Inferior parietal cortex (tissue), 1 donor: ENCODE measurements around the gene SSB.
"Not testable (repeated sequence)": the region's sequence is repeated elsewhere in the genome, so short reads cannot be mapped to it uniquely, and the experiment has no call there.

Source experiments
- DNase-seq: peaks from one replicate; pipeline ENCODE4 v3.0.0-alpha.2; 2016; ENCODE audit errors: extremely low spot score

Gene SSB

GRCh38 chr2:169781249-169782013 is 17.2 kb upstream of the SSB start:
- DNase-seq, result no peak

- no peak for DNase-seq
Measured at GRCh38 chr2:169782513-169782912, 16.2 kb upstream of the SSB start.

- DNase-seq, result no peak
Measured at GRCh38 chr2:169790581-169790980, 8.1 kb upstream of the SSB start.

- DNase-seq, result no peak
Measured at GRCh38 chr2:169795181-169795580, 3.5 kb upstream of the SSB start.

- DNase-seq, result no peak
Measured at GRCh38 chr2:169796441-169796840, 2.2 kb upstream of the SSB start.

GRCh38 chr2:169797601-169798000 is 1.1 kb upstream of the SSB start:
- no peak for DNase-seq

- no peak for DNase-seq
Measured at GRCh38 chr2:169798397-169798717, 314 bp upstream of the SSB start.

- no peak for DNase-seq
Measured at GRCh38 chr2:169803480-169803879, 4.8 kb downstream of the SSB start.

GRCh38 chr2:169806586-169806985 is 7.9 kb downstream of the SSB start:
- DNase-seq, result no peak

GRCh38 chr2:169808221-169808620 is 9.6 kb downstream of the SSB start:
- no peak for DNase-seq

GRCh38 chr2:169815849-169816248 is 17.2 kb downstream of the SSB start:
- DNase-seq, result no peak

GRCh38 chr2:169816961-169817360 is 18.3 kb downstream of the SSB start:
- DNase-seq, result not testable (repeated sequence)

- DNase-seq, result not testable (repeated sequence)
Measured at GRCh38 chr2:169817369-169817768, 18.7 kb downstream of the SSB start.

- no peak for DNase-seq
Measured at GRCh38 chr2:169818241-169818640, 19.6 kb downstream of the SSB start.

GRCh38 chr2:169819106-169819505 is 20.4 kb downstream of the SSB start:
- DNase-seq, result no peak

GRCh38 chr2:169820101-169820500 is 21.4 kb downstream of the SSB start:
- not testable (repeated sequence) for DNase-seq

GRCh38 chr2:169822036-169822435 is 23.4 kb downstream of the SSB start:
- DNase-seq, result no peak

- DNase-seq, result no peak
Measured at GRCh38 chr2:169822785-169823392, 24.2 kb downstream of the SSB start.

GRCh38 chr2:169823996-169824372 is 25.3 kb downstream of the SSB start:
- no peak for DNase-seq

GRCh38 chr2:169824373-169825333 is 26.0 kb downstream of the SSB start, which contains the start of gene METTL5:
METTL5 (minus strand) TSS chr2:169824905; CDS start chr2:169824597, 308 bp downstream.
- peak; percentile 83 for DNase-seq

GRCh38 chr2:169827272-169828140 is 28.8 kb downstream of the SSB start, which contains the start of gene UBR3:
UBR3 (plus strand) TSS chr2:169827454; CDS start chr2:169827508, 54 bp downstream.
- peak; percentile 89 for DNase-seq
